ENCODE measurements around the gene MYO18A.

MYO18A gene

DNA sequence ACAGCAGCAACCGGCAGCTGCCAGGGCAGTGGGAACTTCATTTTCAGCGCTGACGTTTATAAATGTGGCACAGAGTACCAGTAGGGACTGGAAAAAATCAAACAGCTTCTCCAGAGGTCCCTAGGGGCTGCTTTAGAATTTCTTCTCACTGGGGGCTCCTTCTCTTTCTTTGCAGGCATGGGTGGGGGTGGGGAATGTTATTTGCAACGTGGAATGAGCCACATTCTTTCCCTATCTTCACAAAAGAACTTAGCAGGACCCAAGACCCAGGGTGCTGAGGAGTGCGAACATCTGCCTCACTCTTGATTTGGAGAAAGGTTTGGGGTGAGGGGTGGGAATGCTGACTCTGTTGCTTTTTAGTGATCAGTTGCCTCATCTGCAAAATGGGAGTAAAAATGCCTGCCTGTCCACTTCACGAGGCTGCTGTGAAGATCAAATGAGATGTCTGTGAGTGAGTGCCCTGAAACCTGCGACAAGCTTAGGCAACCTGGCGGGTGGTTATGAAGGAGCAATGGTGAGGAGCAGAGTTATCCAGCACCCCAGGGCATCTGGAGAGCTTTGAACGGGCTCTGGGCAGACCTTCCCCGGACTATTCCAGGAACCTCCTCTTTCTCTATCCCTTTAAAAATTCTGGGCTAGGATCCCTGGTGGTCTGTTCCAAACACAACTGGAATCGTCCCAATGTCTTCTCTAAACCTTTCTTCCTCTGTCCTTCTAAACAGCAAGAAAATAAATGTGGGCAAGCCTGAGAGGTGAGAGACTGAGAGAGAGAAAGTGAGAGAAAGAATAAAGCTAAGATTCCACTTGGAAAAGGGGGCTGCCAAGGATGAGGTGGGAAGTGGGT is 148.0 kb downstream of the MYO18A start:
- Histone ChIP-seq H3K9ac (ENCODE audit: low read length) (no peak overlapping the region), H3K4me2 (ENCODE audit: low read depth, low read length) (no peak overlapping the region), H3K4me1 (ENCODE audit: low read length) (no peaks in the 10 kb centered on the region), H3K9me3 (replicated peaks; ENCODE audit: insufficient read depth, low read length) (no peaks in the 10 kb centered on the region), H3F3A (ENCODE audit: insufficient read depth, low read length) (no peaks in the 10 kb centered on the region), H4K20me1 (ENCODE audit: insufficient read depth, low read length) (no peaks in the 10 kb centered on the region), H3K4me3 (ENCODE audit: low read length) (no peak overlapping the region), H3K27ac (ENCODE audit: low read length) (no peak overlapping the region), H3K79me2 (ENCODE audit: low read length) (no peaks in the 10 kb centered on the region), H3K27me3 (replicated peaks; ENCODE audit: insufficient read depth, low read length) (peaks cover 52% of the 10 kb centered on the region), H3K36me3 (replicated peaks; ENCODE audit: insufficient read depth, low read length) (no peaks in the 10 kb centered on the region), H2AFZ (ENCODE audit: low read length) (no peak overlapping the region), H3K9me2 (replicated peaks; ENCODE audit: insufficient read depth, low read length) (no peaks in the 10 kb centered on the region)
- no peak for DNase-seq
- TF ChIP-seq, protein P1, sequence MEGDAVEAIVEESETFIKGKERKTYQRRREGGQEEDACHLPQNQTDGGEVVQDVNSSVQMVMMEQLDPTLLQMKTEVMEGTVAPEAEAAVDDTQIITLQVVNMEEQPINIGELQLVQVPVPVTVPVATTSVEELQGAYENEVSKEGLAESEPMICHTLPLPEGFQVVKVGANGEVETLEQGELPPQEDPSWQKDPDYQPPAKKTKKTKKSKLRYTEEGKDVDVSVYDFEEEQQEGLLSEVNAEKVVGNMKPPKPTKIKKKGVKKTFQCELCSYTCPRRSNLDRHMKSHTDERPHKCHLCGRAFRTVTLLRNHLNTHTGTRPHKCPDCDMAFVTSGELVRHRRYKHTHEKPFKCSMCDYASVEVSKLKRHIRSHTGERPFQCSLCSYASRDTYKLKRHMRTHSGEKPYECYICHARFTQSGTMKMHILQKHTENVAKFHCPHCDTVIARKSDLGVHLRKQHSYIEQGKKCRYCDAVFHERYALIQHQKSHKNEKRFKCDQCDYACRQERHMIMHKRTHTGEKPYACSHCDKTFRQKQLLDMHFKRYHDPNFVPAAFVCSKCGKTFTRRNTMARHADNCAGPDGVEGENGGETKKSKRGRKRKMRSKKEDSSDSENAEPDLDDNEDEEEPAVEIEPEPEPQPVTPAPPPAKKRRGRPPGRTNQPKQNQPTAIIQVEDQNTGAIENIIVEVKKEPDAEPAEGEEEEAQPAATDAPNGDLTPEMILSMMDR (IDR thresholded peaks at IDR 0.05; ENCODE audit: low read length) = no peak
- TF ChIP-seq EZH2phosphoT487 (IDR thresholded peaks at IDR 0.05; ENCODE audit: low read length) = no peak
- no peak for TF ChIP-seq EZH2 (optimal IDR thresholded peaks at IDR 0.05; ENCODE audit: low read depth, low read length)

DNA sequence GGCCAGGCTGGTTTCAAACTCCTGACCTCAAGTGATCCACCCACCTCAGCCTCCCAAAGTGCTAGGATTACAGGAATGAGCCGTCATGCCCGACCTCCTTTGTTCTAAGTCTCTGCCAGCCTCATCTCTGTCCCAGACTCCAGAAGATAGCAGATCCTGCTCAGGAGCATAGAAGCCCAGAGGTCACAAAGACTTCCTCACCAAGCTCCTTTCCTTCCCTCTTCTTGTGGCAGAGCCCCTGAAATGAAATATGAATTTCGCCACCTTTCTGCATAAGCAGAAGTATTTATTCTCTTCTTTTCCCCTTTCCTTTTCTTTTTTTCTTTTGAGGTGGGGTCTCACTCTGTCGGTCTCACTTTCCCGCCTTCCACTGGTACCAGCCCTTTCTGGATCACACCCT is 148.7 kb downstream of the MYO18A start:
- TF ChIP-seq, protein P1 (IDR thresholded peaks at IDR 0.05; ENCODE audit: low read length) = no peak
- TF ChIP-seq EZH2 (optimal IDR thresholded peaks at IDR 0.05; ENCODE audit: low read depth, low read length) (no peak), EZH2phosphoT487 (IDR thresholded peaks at IDR 0.05; ENCODE audit: low read length) (no peak)
- no peak overlapping the region for H3K4me3 ChIP-seq (ENCODE audit: low read length)
- no peaks in the 10 kb centered on the region for H3K36me3 ChIP-seq (replicated peaks; ENCODE audit: insufficient read depth, low read length)
- no peaks in the 10 kb centered on the region for H4K20me1 ChIP-seq (ENCODE audit: insufficient read depth, low read length)
- H3K9ac ChIP-seq (ENCODE audit: low read length) = no peak overlapping the region
- H3K27me3 ChIP-seq (replicated peaks; ENCODE audit: insufficient read depth, low read length) = peaks cover 55% of the 10 kb centered on the region
- H2AFZ ChIP-seq (ENCODE audit: low read length) = no peak overlapping the region
- H3K4me2 ChIP-seq (ENCODE audit: low read depth, low read length) = no peak overlapping the region
- no peaks in the 10 kb centered on the region for H3K9me3 ChIP-seq (replicated peaks; ENCODE audit: insufficient read depth, low read length)
- no peaks in the 10 kb centered on the region for H3K79me2 ChIP-seq (ENCODE audit: low read length)
- no peaks in the 10 kb centered on the region for H3K9me2 ChIP-seq (replicated peaks; ENCODE audit: insufficient read depth, low read length)
- H3K27ac ChIP-seq (ENCODE audit: low read length) = no peak overlapping the region
- no peak for DNase-seq
- H3K4me1 ChIP-seq (ENCODE audit: low read length) = no peaks in the 10 kb centered on the region
- no peaks in the 10 kb centered on the region for H3F3A ChIP-seq (ENCODE audit: insufficient read depth, low read length)

DNA sequence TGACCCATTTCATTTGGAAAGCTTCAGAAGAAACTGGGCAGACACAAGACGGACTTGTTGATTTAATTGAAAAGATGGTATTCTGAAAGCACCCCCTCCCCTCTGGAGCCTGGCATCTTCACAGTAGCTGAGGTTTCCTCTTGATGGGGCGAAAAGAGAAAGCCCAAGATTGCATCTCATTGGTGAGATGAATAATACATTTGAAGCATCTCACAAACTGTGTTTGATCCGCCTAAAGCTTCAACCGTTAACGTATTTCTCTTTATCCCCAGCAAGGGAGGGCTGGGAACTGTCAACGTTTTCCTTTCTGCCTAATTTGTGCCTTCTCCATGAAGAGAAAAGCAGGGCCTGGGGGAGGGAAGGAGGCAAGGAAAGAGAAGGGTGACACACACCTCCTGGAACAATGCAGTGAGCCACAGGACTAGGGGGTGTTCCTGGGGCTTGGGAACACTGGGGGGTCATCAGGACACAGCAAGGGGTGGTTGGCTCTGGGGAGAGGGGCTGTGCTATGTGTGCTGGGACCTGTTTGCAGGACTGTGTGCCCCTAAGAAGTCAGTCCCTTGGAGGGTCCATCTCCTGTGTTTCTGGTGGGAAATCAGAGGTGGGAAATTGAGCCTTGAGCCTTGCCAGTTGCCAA is 155.8 kb downstream of the MYO18A start:
- Histone ChIP-seq H3K79me2 (ENCODE audit: low read length) (no peaks in the 10 kb centered on the region), H4K20me1 (ENCODE audit: insufficient read depth, low read length) (no peaks in the 10 kb centered on the region), H2AFZ (ENCODE audit: low read length) (no peak overlapping the region), H3K9me3 (replicated peaks; ENCODE audit: insufficient read depth, low read length) (no peaks in the 10 kb centered on the region), H3F3A (ENCODE audit: insufficient read depth, low read length) (peaks cover 2% of the 10 kb centered on the region; the same call in 1 of the 2 replicates), H3K9me2 (replicated peaks; ENCODE audit: insufficient read depth, low read length) (no peaks in the 10 kb centered on the region), H3K9ac (ENCODE audit: low read length) (no peak overlapping the region), H3K4me2 (ENCODE audit: low read depth, low read length) (no peak overlapping the region), H3K36me3 (replicated peaks; ENCODE audit: insufficient read depth, low read length) (no peaks in the 10 kb centered on the region), H3K27ac (ENCODE audit: low read length) (no peak overlapping the region), H3K27me3 (replicated peaks; ENCODE audit: insufficient read depth, low read length) (peaks cover 38% of the 10 kb centered on the region), H3K4me3 (ENCODE audit: low read length) (no peak overlapping the region), H3K4me1 (ENCODE audit: low read length) (no peaks in the 10 kb centered on the region)
- no peak for DNase-seq
- TF ChIP-seq, protein P1 (IDR thresholded peaks at IDR 0.05; ENCODE audit: low read length) = no peak
- TF ChIP-seq EZH2 (optimal IDR thresholded peaks at IDR 0.05; ENCODE audit: low read depth, low read length) (no peak), EZH2phosphoT487 (IDR thresholded peaks at IDR 0.05; ENCODE audit: low read length) (no peak)
